ENCODE data around the gene TPCN1.

DNA sequence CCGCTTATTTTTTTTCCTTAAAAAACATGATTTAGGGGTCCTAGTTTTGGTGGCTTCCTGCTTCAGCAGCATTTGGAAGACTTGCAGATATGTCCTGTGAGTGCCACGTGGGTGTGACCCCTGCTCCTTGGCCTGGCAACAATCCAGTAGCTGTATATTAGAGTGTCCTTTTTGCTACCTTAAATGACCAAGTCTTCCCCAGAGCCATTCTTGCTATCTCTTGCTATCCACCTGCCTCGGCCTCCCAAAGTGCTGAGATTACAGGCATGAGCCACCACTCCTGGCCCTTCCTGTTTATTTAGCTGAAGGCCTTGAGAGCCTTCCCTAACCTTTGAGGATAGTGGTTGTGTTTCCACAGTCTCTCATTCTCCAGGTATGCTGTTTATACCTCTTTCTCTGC, 17.0 kb downstream of the TPCN1 start:
- TF ChIP-seq, protein P1, sequence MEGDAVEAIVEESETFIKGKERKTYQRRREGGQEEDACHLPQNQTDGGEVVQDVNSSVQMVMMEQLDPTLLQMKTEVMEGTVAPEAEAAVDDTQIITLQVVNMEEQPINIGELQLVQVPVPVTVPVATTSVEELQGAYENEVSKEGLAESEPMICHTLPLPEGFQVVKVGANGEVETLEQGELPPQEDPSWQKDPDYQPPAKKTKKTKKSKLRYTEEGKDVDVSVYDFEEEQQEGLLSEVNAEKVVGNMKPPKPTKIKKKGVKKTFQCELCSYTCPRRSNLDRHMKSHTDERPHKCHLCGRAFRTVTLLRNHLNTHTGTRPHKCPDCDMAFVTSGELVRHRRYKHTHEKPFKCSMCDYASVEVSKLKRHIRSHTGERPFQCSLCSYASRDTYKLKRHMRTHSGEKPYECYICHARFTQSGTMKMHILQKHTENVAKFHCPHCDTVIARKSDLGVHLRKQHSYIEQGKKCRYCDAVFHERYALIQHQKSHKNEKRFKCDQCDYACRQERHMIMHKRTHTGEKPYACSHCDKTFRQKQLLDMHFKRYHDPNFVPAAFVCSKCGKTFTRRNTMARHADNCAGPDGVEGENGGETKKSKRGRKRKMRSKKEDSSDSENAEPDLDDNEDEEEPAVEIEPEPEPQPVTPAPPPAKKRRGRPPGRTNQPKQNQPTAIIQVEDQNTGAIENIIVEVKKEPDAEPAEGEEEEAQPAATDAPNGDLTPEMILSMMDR (IDR thresholded peaks at IDR 0.05) = no peak
- TF ChIP-seq POLR2A (IDR thresholded peaks at IDR 0.05) = no peak
